Thyroid gland (tissue), 4 donors: ENCODE measurements around the gene PARD3. TPM values are rescaled to one million over a fixed set of nuclear protein-coding genes. Genes with fewer than 3 reads are reported as not detected.

Source experiments
- DNase-seq, 2 donors: peaks; one replicate each; pipeline ENCODE4 v3.0.0-alpha.2; 2019
- H3K27ac ChIP-seq, 3 donors: fragments of 200-600 bp; sonication (generic); 1 replicate in 2 of 3; 2 replicates in 1 of 3; pipeline ENCODE4 v1.5.1; 2016 to 2019; ENCODE audit warnings: mild to moderate bottlenecking in 1 of 3, moderate library complexity in 1 of 3
- H3K27me3 ChIP-seq: fragments of 200-600 bp; sonication (generic); one replicate; pipeline ENCODE4 v1.5.1; 2019
- H3K36me3 ChIP-seq, 2 donors: fragments of 200-600 bp; sonication (generic); one replicate each; pipeline ENCODE4 v1.5.1; 2016 to 2019
- H3K4me1 ChIP-seq, 2 donors: fragments of 200-600 bp; sonication (generic); one replicate each; pipeline ENCODE4 v1.5.1; 2017 to 2019
- H3K4me3 ChIP-seq, 3 donors: fragments of 200-600 bp; sonication (generic); replicated peaks in 1 of 3; 1 replicate in 2 of 3; 2 replicates in 1 of 3; pipeline ENCODE4 v1.5.1; 2016; ENCODE audit warnings: mild to moderate bottlenecking in 1 of 3
- H3K9me3 ChIP-seq: fragments of 200-600 bp; sonication (generic); one replicate; pipeline ENCODE4 v1.5.1; 2017
- POLR2A ChIP-seq, 2 donors: fragments of 450-650 bp; IDR thresholded peaks; one replicate each; pipeline ENCODE4 v1.6.1; 2017; ENCODE audit warnings: antibody characterized with exemption in 2 of 2, mild to moderate bottlenecking in 2 of 2, moderate library complexity in 1 of 2
- WGBS, 2 donors: methylation state at CpG; one replicate each; pipeline ENCODE4 v1.1.5; 2017; 5-methylcytosine and 5-hydroxymethylcytosine counted together
- intact Hi-C: fragments of 100-400 bp; cut with DNase I; formaldehyde crosslinking; loops from one replicate; pipeline ENCODE4 v1.15.1; 2023
- total RNA-seq, 4 donors: library from RNA; depleted of rRNA; stranded (reverse); fragments of >200 nt; gene quantifications; one replicate each; pipeline ENCODE4 v1.2.3, GENCODE V29; 2016
- TF ChIP-seq, protein P1 (sequence below), 6 experiments: fragments of 200-600 bp in 3 of 6; fragments of 450-650 bp in 3 of 6; sonication (generic) in 3 of 6; IDR thresholded peaks; one replicate each; pipeline ENCODE4 v1.5.1; 2016 to 2019; ENCODE audit warnings: antibody characterized with exemption in 6 of 6, mild to moderate bottlenecking in 2 of 6, inconsistent platforms in 1 of 6, moderate library complexity in 1 of 6

Gene PARD3
- total RNA-seq, 4 donors from 2014 or later, result 48.6 to 88.4 (median 57.7) TPM

DNA sequence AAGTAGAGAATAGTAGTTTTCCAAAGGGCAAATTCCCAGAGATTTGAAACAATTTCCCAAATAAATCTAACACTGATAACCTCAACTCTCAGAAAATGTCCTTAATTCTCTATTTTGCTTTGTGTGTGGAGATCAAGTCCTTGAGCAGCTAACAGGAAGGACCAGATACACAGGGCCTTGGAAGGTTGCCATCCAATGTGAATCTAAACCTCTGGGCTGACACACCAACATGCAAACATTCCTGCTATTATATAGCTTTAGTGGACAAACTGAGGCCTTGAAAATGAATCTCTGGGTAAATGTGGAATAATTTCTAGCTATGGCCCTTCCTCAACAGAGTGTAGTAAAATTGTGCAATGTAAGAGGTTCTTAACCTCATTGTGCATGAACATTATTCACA lies 44.1 kb upstream of the PARD3 start:
- Histone ChIP-seq H3K27me3 (no peaks in the 10 kb centered on the region), H3K4me3 (no peak overlapping the region), H3K9me3 (no peaks in the 10 kb centered on the region), H3K4me1 (peaks cover 8 to 23% of the 10 kb centered on the region in 2 donors), H3K36me3 (no peaks in the 10 kb centered on the region), H3K27ac (no peak overlapping the region)
- intact Hi-C loops, result no loop called here
- DNase-seq, result peak in 1 of 2 donors; percentile 10
- no peak for TF ChIP-seq POLR2A (IDR thresholded peaks at IDR 0.05)
- TF ChIP-seq, protein P1, sequence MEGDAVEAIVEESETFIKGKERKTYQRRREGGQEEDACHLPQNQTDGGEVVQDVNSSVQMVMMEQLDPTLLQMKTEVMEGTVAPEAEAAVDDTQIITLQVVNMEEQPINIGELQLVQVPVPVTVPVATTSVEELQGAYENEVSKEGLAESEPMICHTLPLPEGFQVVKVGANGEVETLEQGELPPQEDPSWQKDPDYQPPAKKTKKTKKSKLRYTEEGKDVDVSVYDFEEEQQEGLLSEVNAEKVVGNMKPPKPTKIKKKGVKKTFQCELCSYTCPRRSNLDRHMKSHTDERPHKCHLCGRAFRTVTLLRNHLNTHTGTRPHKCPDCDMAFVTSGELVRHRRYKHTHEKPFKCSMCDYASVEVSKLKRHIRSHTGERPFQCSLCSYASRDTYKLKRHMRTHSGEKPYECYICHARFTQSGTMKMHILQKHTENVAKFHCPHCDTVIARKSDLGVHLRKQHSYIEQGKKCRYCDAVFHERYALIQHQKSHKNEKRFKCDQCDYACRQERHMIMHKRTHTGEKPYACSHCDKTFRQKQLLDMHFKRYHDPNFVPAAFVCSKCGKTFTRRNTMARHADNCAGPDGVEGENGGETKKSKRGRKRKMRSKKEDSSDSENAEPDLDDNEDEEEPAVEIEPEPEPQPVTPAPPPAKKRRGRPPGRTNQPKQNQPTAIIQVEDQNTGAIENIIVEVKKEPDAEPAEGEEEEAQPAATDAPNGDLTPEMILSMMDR (IDR thresholded peaks at IDR 0.05), result no peak

DNA sequence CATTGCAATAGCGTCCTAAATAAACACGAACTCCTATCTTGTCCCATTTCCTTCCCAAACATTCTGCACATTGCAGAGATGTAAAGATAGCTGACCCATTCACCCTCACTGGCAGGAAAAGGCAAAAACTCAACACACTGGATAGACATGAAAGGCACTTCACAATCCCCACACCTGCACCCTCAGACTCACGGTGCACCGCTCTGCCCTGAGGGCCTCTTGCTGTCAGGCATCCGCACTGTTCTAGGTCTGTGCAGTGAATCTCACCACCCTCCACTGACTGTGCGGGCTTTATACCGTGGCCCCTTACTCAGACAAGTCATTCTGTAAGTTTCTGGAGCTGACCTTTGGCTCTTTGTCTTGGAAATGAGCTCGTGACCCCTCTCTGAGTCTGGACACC lies 42.9 kb upstream of the PARD3 start:
- Histone ChIP-seq H3K27ac (no peak overlapping the region), H3K27me3 (no peaks in the 10 kb centered on the region), H3K9me3 (no peaks in the 10 kb centered on the region), H3K4me1 (peaks cover 4 to 22% of the 10 kb centered on the region in 2 donors), H3K4me3 (no peak overlapping the region), H3K36me3 (no peaks in the 10 kb centered on the region)
- 81 to 82% methylated on average over 8 of the region's 8 CpGs for WGBS, 2 donors
- TF ChIP-seq, protein P1 (IDR thresholded peaks at IDR 0.05), result no peak
- no peak for TF ChIP-seq POLR2A (IDR thresholded peaks at IDR 0.05)
- no peak for DNase-seq
- intact Hi-C loops, result no loop called here

- TF ChIP-seq POLR2A (IDR thresholded peaks at IDR 0.05), result no peak
- TF ChIP-seq, protein P1 (IDR thresholded peaks at IDR 0.05), result no peak
- Histone ChIP-seq H3K4me1 (peaks cover 4 to 10% of the 10 kb centered on the region in 2 donors), H3K9me3 (no peaks in the 10 kb centered on the region), H3K27ac (peak overlapping the region in 1 of 3 donors; percentile 32), H3K27me3 (no peaks in the 10 kb centered on the region), H3K36me3 (no peaks in the 10 kb centered on the region), H3K4me3 (no peak overlapping the region)
- peak; percentile 35 to 48 for DNase-seq
- intact Hi-C loops, result no loop called here
- WGBS, 2 donors, result 8 to 9% methylated on average over 6 of the region's 6 CpGs
These were observed 39.1 kb upstream of the PARD3 start for GRCh38 chr10:34854147-34854601.

GRCh38 chr10:34853357-34853756 lies 38.3 kb upstream of the PARD3 start:
- 88 to 89% methylated on average over 4 of the region's 4 CpGs for WGBS, 2 donors
- H3K27me3 ChIP-seq, result no peaks in the 10 kb centered on the region
- no peaks in the 10 kb centered on the region for H3K36me3 ChIP-seq
- TF ChIP-seq, protein P1 (IDR thresholded peaks at IDR 0.05), result no peak
- no peak for TF ChIP-seq POLR2A (IDR thresholded peaks at IDR 0.05)
- no peaks in the 10 kb centered on the region for H3K9me3 ChIP-seq
- intact Hi-C loops, result no loop called here
- DNase-seq, result no peak
- H3K27ac ChIP-seq, result no peak overlapping the region
- peaks cover 4 to 8% of the 10 kb centered on the region in 2 donors for H3K4me1 ChIP-seq
- no peak overlapping the region for H3K4me3 ChIP-seq

GRCh38 chr10:34850558-34850957 lies 35.5 kb upstream of the PARD3 start:
- no peaks in the 10 kb centered on the region for H3K9me3 ChIP-seq
- 81 to 85% methylated on average over 3 of the region's 3 CpGs for WGBS, 2 donors
- H3K36me3 ChIP-seq, result no peaks in the 10 kb centered on the region
- TF ChIP-seq POLR2A (IDR thresholded peaks at IDR 0.05), result no peak
- TF ChIP-seq, protein P1 (IDR thresholded peaks at IDR 0.05), result no peak
- peaks cover 4 to 8% of the 10 kb centered on the region in 2 donors for H3K4me1 ChIP-seq
- no peaks in the 10 kb centered on the region for H3K27me3 ChIP-seq
- H3K4me3 ChIP-seq, result no peak overlapping the region
- no peak overlapping the region for H3K27ac ChIP-seq
- intact Hi-C loops, result no loop called here
- no peak for DNase-seq
